Measurements from ENCODE around the gene LTBP1. TPM values are rescaled to one million over a fixed set of nuclear protein-coding genes. Genes with fewer than 3 reads are reported as not detected.

Gene LTBP1
- total RNA-seq, 1 experiment from 2014 or later: 28.5 TPM

GRCh38 chr2:33292981-33293595, 346.3 kb downstream of the LTBP1 start:
- Mint-ChIP-seq H3K4me3 (no peak overlapping the region), H3K9me3 (no peaks in the 10 kb centered on the region), H3K27ac (no peak overlapping the region), H3K36me3 (ENCODE audit: insufficient read depth in 1 of 3, low read depth in 3 of 3) (0 out of 7 replicates have a peak, but pooled peaks cover 0 to 2% (median 0%) of the 10 kb centered on the region in 3 experiments), H3K4me1 (peaks cover 7 to 16% of the 10 kb centered on the region in 2 experiments), H3K27me3 (ENCODE audit: low read depth) (no peaks in the 10 kb centered on the region; the same call in 1 of the 2 replicates)
- no peak overlapping the region for H2BK12ac ChIP-seq (ENCODE audit: insufficient read length, low read depth, low read length)
- H4K8ac ChIP-seq (replicated peaks; ENCODE audit: insufficient read length, low read depth, low read length): no peak overlapping the region
- no peak overlapping the region for H2AFZ ChIP-seq (ENCODE audit: low read length)
- no peaks in the 10 kb centered on the region for H4K20me1 ChIP-seq (ENCODE audit: control insufficient read depth, insufficient read depth, insufficient read length)
- H2BK5ac ChIP-seq (ENCODE audit: insufficient read length, low read length): no peak overlapping the region
- no peaks in the 10 kb centered on the region for H3K79me2 ChIP-seq (ENCODE audit: insufficient read depth, low read length)
- no peak overlapping the region for H3K4me2 ChIP-seq (ENCODE audit: insufficient read depth, insufficient read length, low read length)
- no peaks in the 10 kb centered on the region for H3K79me1 ChIP-seq (ENCODE audit: insufficient read depth, low read depth, low read length, poor library complexity, severe bottlenecking)
- H3T11ph ChIP-seq (ENCODE audit: low read length): no peak overlapping the region
- no peak overlapping the region for H3K14ac ChIP-seq (ENCODE audit: insufficient read depth, low read length)
- no peak overlapping the region for H2BK15ac ChIP-seq (ENCODE audit: low read depth, low read length)
- TF ChIP-seq, protein P1, sequence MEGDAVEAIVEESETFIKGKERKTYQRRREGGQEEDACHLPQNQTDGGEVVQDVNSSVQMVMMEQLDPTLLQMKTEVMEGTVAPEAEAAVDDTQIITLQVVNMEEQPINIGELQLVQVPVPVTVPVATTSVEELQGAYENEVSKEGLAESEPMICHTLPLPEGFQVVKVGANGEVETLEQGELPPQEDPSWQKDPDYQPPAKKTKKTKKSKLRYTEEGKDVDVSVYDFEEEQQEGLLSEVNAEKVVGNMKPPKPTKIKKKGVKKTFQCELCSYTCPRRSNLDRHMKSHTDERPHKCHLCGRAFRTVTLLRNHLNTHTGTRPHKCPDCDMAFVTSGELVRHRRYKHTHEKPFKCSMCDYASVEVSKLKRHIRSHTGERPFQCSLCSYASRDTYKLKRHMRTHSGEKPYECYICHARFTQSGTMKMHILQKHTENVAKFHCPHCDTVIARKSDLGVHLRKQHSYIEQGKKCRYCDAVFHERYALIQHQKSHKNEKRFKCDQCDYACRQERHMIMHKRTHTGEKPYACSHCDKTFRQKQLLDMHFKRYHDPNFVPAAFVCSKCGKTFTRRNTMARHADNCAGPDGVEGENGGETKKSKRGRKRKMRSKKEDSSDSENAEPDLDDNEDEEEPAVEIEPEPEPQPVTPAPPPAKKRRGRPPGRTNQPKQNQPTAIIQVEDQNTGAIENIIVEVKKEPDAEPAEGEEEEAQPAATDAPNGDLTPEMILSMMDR (conservative IDR thresholded peaks at IDR 0.05): no peak
- no peaks in the 10 kb centered on the region for H3K23me2 ChIP-seq (ENCODE audit: insufficient read length, low read depth, low read length, poor library complexity, severe bottlenecking)
- H4K5ac ChIP-seq (ENCODE audit: insufficient read length, low read depth, low read length): no peak overlapping the region
- no peak overlapping the region for H4K91ac ChIP-seq (ENCODE audit: insufficient read length, low read depth, low read length)
- no peaks in the 10 kb centered on the region for H3K27me3 ChIP-seq (ENCODE audit: insufficient read depth, low read length)
- no peak overlapping the region for H2BK20ac ChIP-seq (ENCODE audit: low read depth, low read length, poor library complexity, severe bottlenecking)
- H3K4me1 ChIP-seq (ENCODE audit: insufficient read depth, low read length): no peaks in the 10 kb centered on the region
- no peak overlapping the region for H3K27ac ChIP-seq (ENCODE audit: insufficient read length, low read depth, low read length)
- H2AK5ac ChIP-seq (ENCODE audit: insufficient read length, low read length): no peak overlapping the region
- no peak overlapping the region for H2BK120ac ChIP-seq (ENCODE audit: low read depth, low read length, poor library complexity, severe bottlenecking)
- no peak overlapping the region for H3K23ac ChIP-seq (ENCODE audit: insufficient read length, low read depth, low read length)
- H3K9me3 ChIP-seq (ENCODE audit: control insufficient read depth, low read depth, low read length): no peaks in the 10 kb centered on the region
- DNase-seq: no peak
- H3K9ac ChIP-seq (ENCODE audit: extremely low read depth, insufficient read length, low read length): no peak overlapping the region
- H3K18ac ChIP-seq (ENCODE audit: insufficient read length, low read depth, low read length): no peak overlapping the region
- no CpG with 5 or more reads among the region's 11 CpGs for WGBS (ENCODE audit: extremely low coverage, insufficient read length, low lambda C conversion rate)
- H3K56ac ChIP-seq (ENCODE audit: insufficient read length, low read depth, low read length): no peak overlapping the region
- no peak overlapping the region for H3K4ac ChIP-seq (ENCODE audit: low read depth, low read length)
